Measurements from ENCODE around the gene DNAH2. TPM values are rescaled to one million over a fixed set of nuclear protein-coding genes. Genes with fewer than 3 reads are reported as not detected.

Gene DNAH2
- total RNA-seq, 6 donors from 2014 or later: 0.66 to 34.6 (median 6.0) TPM

- DNase-seq (no peak), ATAC-seq (ENCODE audit: low FRiP score in 2 of 2) (no peak)
- 87 to 93% methylated on average over 10 of the region's 10 CpGs for WGBS, 2 donors
- no peaks in the 10 kb centered on the region for H3K27me3 ChIP-seq
- no peaks in the 10 kb centered on the region for H3K9me3 ChIP-seq
- H3K4me1 ChIP-seq: peaks cover 0 to 9% (median 3%) of the 10 kb centered on the region in 4 donors
- TF ChIP-seq POLR2AphosphoS5 (IDR thresholded peaks at IDR 0.05) (no peak), EP300 (IDR thresholded peaks at IDR 0.05) (no peak), POLR2A (IDR thresholded peaks at IDR 0.05) (no peak)
- TF ChIP-seq, protein P1, sequence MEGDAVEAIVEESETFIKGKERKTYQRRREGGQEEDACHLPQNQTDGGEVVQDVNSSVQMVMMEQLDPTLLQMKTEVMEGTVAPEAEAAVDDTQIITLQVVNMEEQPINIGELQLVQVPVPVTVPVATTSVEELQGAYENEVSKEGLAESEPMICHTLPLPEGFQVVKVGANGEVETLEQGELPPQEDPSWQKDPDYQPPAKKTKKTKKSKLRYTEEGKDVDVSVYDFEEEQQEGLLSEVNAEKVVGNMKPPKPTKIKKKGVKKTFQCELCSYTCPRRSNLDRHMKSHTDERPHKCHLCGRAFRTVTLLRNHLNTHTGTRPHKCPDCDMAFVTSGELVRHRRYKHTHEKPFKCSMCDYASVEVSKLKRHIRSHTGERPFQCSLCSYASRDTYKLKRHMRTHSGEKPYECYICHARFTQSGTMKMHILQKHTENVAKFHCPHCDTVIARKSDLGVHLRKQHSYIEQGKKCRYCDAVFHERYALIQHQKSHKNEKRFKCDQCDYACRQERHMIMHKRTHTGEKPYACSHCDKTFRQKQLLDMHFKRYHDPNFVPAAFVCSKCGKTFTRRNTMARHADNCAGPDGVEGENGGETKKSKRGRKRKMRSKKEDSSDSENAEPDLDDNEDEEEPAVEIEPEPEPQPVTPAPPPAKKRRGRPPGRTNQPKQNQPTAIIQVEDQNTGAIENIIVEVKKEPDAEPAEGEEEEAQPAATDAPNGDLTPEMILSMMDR (IDR thresholded peaks at IDR 0.05): no peak
- H3K36me3 ChIP-seq: no peaks in the 10 kb centered on the region
- no peak overlapping the region for H3K27ac ChIP-seq
- H3K4me3 ChIP-seq: no peak overlapping the region
These were observed 63.2 kb downstream of the DNAH2 start for GRCh38 chr17:7780736-7781135.

- no peak overlapping the region for H3K4me3 ChIP-seq
- DNase-seq (peak in 1 of 2 donors; percentile 72), ATAC-seq (ENCODE audit: low FRiP score in 2 of 2) (peak; percentile 38 to 86)
- no peak overlapping the region for H3K27ac ChIP-seq
- H3K4me1 ChIP-seq: peaks cover 0 to 9% (median 3%) of the 10 kb centered on the region in 4 donors
- H3K9me3 ChIP-seq: no peaks in the 10 kb centered on the region
- H3K27me3 ChIP-seq: no peaks in the 10 kb centered on the region
- WGBS, 2 donors: 61 to 62% methylated on average over 6 of the region's 6 CpGs
- no peaks in the 10 kb centered on the region for H3K36me3 ChIP-seq
- TF ChIP-seq, protein P1 (IDR thresholded peaks at IDR 0.05): no peak
- TF ChIP-seq EP300 (IDR thresholded peaks at IDR 0.05) (peak in 1 of 4 donors; percentile 47), POLR2A (IDR thresholded peaks at IDR 0.05) (no peak), POLR2AphosphoS5 (IDR thresholded peaks at IDR 0.05) (no peak)
These were observed 63.9 kb downstream of the DNAH2 start for GRCh38 chr17:7781429-7781828.

DNA sequence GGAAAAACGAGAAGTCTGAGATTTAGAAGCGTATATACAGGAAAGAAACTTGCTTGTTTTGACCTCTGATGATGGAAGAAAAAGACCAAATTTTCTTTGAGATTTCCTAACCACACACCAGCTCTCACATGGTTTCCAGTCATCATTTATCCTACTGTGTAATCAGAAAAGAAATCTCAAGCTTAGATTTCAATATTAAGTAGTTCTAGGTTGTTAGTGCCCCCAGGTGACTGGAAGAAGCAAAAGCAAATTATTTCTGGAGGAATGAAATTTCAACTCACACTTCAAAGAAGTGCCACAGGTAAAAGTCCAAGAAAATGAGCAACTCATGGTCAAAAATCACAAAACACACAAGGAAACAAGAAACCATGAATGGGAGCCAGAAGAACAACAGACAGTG, 64.7 kb downstream of the DNAH2 start:
- H3K9me3 ChIP-seq: no peaks in the 10 kb centered on the region
- no peaks in the 10 kb centered on the region for H3K36me3 ChIP-seq
- no peak overlapping the region for H3K27ac ChIP-seq
- no peak for ATAC-seq (ENCODE audit: low FRiP score in 2 of 2)
- no peak for TF ChIP-seq POLR2A (IDR thresholded peaks at IDR 0.05)
- TF ChIP-seq, protein P1 (IDR thresholded peaks at IDR 0.05): peak in 2 of 6 experiments; percentile 18 to 19
- TF ChIP-seq POLR2AphosphoS5 (IDR thresholded peaks at IDR 0.05): no peak
- no peak for DNase-seq
- 49 to 58% methylated on average over 2 of the region's 2 CpGs for WGBS, 2 donors
- no peak overlapping the region for H3K4me3 ChIP-seq
- H3K27me3 ChIP-seq: no peaks in the 10 kb centered on the region
- H3K4me1 ChIP-seq: peaks cover 0 to 9% (median 3%) of the 10 kb centered on the region in 4 donors

DNA sequence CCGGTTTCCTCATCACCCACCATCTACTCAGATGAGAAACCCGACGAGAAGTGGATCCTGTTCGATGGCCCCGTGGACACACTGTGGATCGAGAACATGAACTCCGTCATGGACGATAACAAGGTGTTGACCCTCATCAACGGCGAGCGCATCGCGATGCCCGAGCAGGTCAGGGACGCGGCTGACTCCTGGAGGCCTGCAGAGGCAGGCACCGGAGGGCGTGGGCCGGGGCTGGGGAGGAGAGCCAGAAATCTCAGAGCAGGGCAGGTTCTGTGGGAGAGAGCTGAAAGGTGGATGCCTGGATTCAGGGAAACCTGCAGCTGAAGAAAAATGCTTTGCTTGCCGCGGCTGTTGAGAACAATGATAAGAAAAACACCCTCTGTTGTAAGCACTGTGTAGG, 69.3 kb downstream of the DNAH2 start:
- no peaks in the 10 kb centered on the region for H3K36me3 ChIP-seq
- DNase-seq (peak in 1 of 2 donors; percentile 66), ATAC-seq (ENCODE audit: low FRiP score in 2 of 2) (peak in 1 of 2 donors; percentile 48)
- no peak overlapping the region for H3K4me3 ChIP-seq
- H3K27me3 ChIP-seq: no peaks in the 10 kb centered on the region
- no peak overlapping the region for H3K27ac ChIP-seq
- peaks cover 0 to 2% (median 0%) of the 10 kb centered on the region in 4 donors for H3K4me1 ChIP-seq
- no peaks in the 10 kb centered on the region for H3K9me3 ChIP-seq
- WGBS, 2 donors: 84 to 85% methylated on average over 21 of the region's 21 CpGs
- TF ChIP-seq POLR2AphosphoS5 (IDR thresholded peaks at IDR 0.05) (no peak), EP300 (IDR thresholded peaks at IDR 0.05) (no peak), POLR2A (IDR thresholded peaks at IDR 0.05) (no peak)
- TF ChIP-seq, protein P1 (IDR thresholded peaks at IDR 0.05): no peak

DNA sequence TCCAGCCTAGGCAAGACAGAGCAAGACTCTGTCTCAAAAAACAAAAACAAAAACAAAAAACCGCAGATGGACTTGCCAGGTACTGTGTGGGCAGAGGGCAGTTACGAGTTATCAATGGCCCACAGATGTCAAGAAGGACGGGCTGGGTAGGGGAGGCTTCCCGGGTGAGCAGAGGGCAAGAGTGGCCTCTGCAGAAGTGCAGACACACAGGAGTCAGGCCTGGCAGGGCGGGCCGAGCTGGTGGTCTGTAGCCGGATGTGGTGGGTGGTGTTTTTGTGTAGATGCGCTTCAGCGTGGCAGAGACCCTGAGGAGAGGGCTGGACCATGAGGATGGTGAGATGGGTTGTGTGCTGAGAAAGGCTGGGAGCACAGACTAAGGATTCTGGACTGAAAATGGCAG, 71.6 kb downstream of the DNAH2 start:
- ATAC-seq (ENCODE audit: low FRiP score in 2 of 2) (no peak), DNase-seq (no peak)
- Histone ChIP-seq H3K36me3 (no peaks in the 10 kb centered on the region), H3K4me3 (no peak overlapping the region), H3K27ac (no peak overlapping the region), H3K9me3 (no peaks in the 10 kb centered on the region), H3K4me1 (no peaks in the 10 kb centered on the region), H3K27me3 (no peaks in the 10 kb centered on the region)
- TF ChIP-seq POLR2AphosphoS5 (IDR thresholded peaks at IDR 0.05): no peak
- WGBS, 2 donors: 79 to 85% methylated on average over 9 of the region's 9 CpGs

Measured in upper lobe of left lung (tissue), 6 donors.